SKM-1 treated with dmso at 0.1 percent for 144 hours (cell line): Measurements from ENCODE around the gene ZNF205.
"Not testable (repeated sequence)": the region's sequence is repeated elsewhere in the genome, so short reads cannot be mapped to it uniquely, and the experiment has no call there.

ENCODE experiments used
- DNase-seq: peaks from one replicate; lab custom pipeline; 2025; ENCODE audit not compliant: unreplicated experiment; lab: John Stamatoyannopoulos, UW

Gene ZNF205

GRCh38 chr16:3112058-3112880 is at the start of gene ZNF205:
TSS of gene ZNF205 (plus strand) at chr16:3112586. CDS start at chr16:3113431, 845 bp downstream.
- DNase-seq = no peak

GRCh38 chr16:3063625-3064386 is 48.6 kb upstream of the ZNF205 start:
- DNase-seq = no peak

GRCh38 chr16:3065069-3065741 is 47.2 kb upstream of the ZNF205 start, which contains the start of gene IL32:
TSS of gene IL32 (plus strand) at chr16:3065640. CDS start at chr16:3065812, 172 bp downstream.
- no peak for DNase-seq

GRCh38 chr16:3065742-3066439 is 46.5 kb upstream of the ZNF205 start:
- no peak for DNase-seq

- no peak for DNase-seq
These were observed 46.0 kb upstream of the ZNF205 start for GRCh38 chr16:3066440-3066748.

- no peak for DNase-seq
These were observed 43.9 kb upstream of the ZNF205 start for GRCh38 chr16:3068487-3068886.

GRCh38 chr16:3069146-3069545 is 43.2 kb upstream of the ZNF205 start:
- DNase-seq = not testable (repeated sequence)

- no peak for DNase-seq
These were observed 41.7 kb upstream of the ZNF205 start for GRCh38 chr16:3070608-3071111.

- no peak for DNase-seq
These were observed 40.7 kb upstream of the ZNF205 start for GRCh38 chr16:3071655-3072054.

- DNase-seq = not testable (repeated sequence)
These were observed 40.2 kb upstream of the ZNF205 start for GRCh38 chr16:3072148-3072547.

GRCh38 chr16:3072576-3073263 is 39.7 kb upstream of the ZNF205 start:
- DNase-seq = not testable (repeated sequence)

GRCh38 chr16:3073448-3073847 is 38.9 kb upstream of the ZNF205 start:
- no peak for DNase-seq

GRCh38 chr16:3074860-3075522 is 37.4 kb upstream of the ZNF205 start:
- peak; percentile 57 for DNase-seq

- no peak for DNase-seq
These were observed 36.9 kb upstream of the ZNF205 start for GRCh38 chr16:3075523-3075915.

- not testable (repeated sequence) for DNase-seq
These were observed 36.4 kb upstream of the ZNF205 start for GRCh38 chr16:3075946-3076345.

GRCh38 chr16:3076577-3076976 is 35.8 kb upstream of the ZNF205 start:
- no peak for DNase-seq

GRCh38 chr16:3080024-3080423 is 32.4 kb upstream of the ZNF205 start:
- DNase-seq = no peak

- not testable (repeated sequence) for DNase-seq
These were observed 30.4 kb upstream of the ZNF205 start for GRCh38 chr16:3081957-3082356.

- DNase-seq = not testable (repeated sequence)
These were observed 29.0 kb upstream of the ZNF205 start for GRCh38 chr16:3083408-3083807.

- DNase-seq = no peak
These were observed 27.9 kb upstream of the ZNF205 start for GRCh38 chr16:3084491-3084890.
